ENCODE measurements around the gene IGLL1.
"Not testable (repeated sequence)": the region's sequence is repeated elsewhere in the genome, so short reads cannot be mapped to it uniquely, and the experiment has no call there.

DNA sequence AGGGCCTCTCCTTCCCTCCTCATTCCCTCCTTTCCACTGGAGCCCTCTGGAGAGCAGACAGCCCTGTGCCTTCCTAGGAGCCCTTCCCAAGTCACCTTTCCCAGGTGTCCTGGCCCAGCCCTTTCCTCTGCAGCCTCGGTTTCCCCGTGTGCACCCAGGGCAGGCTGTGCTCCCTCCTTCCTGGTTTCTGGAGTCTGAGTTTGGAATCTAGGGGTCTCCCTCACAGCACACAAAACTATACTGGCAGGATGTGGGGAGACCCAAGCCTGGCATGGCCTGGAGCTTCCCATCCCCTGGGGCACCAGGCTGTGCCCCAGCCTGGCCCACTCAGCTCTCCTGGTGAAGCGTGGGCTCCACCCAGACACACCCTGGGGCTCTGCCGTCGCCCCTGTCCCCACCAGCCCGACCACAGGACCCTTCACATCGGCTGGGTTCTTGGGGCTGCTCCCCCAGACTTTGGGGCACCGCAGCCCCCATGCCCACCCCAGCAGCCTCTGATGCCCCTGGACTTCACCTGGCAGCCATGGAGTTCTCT lies 6.3 kb downstream of the IGLL1 start:
- TF ChIP-seq, protein P1, sequence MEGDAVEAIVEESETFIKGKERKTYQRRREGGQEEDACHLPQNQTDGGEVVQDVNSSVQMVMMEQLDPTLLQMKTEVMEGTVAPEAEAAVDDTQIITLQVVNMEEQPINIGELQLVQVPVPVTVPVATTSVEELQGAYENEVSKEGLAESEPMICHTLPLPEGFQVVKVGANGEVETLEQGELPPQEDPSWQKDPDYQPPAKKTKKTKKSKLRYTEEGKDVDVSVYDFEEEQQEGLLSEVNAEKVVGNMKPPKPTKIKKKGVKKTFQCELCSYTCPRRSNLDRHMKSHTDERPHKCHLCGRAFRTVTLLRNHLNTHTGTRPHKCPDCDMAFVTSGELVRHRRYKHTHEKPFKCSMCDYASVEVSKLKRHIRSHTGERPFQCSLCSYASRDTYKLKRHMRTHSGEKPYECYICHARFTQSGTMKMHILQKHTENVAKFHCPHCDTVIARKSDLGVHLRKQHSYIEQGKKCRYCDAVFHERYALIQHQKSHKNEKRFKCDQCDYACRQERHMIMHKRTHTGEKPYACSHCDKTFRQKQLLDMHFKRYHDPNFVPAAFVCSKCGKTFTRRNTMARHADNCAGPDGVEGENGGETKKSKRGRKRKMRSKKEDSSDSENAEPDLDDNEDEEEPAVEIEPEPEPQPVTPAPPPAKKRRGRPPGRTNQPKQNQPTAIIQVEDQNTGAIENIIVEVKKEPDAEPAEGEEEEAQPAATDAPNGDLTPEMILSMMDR (conservative IDR thresholded peaks at IDR 0.05; ENCODE audit: low read depth in 2 of 2): not testable (repeated sequence)
- not testable (repeated sequence) for TF ChIP-seq EZH2 (IDR thresholded peaks at IDR 0.05; ENCODE audit: low read depth, unreplicated experiment); POLR2AphosphoS5 (IDR thresholded peaks at IDR 0.05; ENCODE audit: low read depth); EZH2phosphoT487 (IDR thresholded peaks at IDR 0.05; ENCODE audit: unreplicated experiment); JUNB (IDR thresholded peaks at IDR 0.05; ENCODE audit: unreplicated experiment); STAT1 (IDR thresholded peaks at IDR 0.05; ENCODE audit: unreplicated experiment)
- TF ChIP-seq, protein P2, sequence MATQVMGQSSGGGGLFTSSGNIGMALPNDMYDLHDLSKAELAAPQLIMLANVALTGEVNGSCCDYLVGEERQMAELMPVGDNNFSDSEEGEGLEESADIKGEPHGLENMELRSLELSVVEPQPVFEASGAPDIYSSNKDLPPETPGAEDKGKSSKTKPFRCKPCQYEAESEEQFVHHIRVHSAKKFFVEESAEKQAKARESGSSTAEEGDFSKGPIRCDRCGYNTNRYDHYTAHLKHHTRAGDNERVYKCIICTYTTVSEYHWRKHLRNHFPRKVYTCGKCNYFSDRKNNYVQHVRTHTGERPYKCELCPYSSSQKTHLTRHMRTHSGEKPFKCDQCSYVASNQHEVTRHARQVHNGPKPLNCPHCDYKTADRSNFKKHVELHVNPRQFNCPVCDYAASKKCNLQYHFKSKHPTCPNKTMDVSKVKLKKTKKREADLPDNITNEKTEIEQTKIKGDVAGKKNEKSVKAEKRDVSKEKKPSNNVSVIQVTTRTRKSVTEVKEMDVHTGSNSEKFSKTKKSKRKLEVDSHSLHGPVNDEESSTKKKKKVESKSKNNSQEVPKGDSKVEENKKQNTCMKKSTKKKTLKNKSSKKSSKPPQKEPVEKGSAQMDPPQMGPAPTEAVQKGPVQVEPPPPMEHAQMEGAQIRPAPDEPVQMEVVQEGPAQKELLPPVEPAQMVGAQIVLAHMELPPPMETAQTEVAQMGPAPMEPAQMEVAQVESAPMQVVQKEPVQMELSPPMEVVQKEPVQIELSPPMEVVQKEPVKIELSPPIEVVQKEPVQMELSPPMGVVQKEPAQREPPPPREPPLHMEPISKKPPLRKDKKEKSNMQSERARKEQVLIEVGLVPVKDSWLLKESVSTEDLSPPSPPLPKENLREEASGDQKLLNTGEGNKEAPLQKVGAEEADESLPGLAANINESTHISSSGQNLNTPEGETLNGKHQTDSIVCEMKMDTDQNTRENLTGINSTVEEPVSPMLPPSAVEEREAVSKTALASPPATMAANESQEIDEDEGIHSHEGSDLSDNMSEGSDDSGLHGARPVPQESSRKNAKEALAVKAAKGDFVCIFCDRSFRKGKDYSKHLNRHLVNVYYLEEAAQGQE (IDR thresholded peaks at IDR 0.05; ENCODE audit: unreplicated experiment): not testable (repeated sequence)

Measured in GM23338 (cell line).